Kidney capillary endothelial cell (primary cell): Measurements from ENCODE around the gene HID1.
A peak's percentile ranks its signal among the peaks of the same experiment; 100 is the strongest.

Source experiments
- DNase-seq: peaks from one replicate; pipeline ENCODE4 v3.0.0-alpha.2; 2018; ENCODE audit warnings: low spot score

Gene HID1

DNA sequence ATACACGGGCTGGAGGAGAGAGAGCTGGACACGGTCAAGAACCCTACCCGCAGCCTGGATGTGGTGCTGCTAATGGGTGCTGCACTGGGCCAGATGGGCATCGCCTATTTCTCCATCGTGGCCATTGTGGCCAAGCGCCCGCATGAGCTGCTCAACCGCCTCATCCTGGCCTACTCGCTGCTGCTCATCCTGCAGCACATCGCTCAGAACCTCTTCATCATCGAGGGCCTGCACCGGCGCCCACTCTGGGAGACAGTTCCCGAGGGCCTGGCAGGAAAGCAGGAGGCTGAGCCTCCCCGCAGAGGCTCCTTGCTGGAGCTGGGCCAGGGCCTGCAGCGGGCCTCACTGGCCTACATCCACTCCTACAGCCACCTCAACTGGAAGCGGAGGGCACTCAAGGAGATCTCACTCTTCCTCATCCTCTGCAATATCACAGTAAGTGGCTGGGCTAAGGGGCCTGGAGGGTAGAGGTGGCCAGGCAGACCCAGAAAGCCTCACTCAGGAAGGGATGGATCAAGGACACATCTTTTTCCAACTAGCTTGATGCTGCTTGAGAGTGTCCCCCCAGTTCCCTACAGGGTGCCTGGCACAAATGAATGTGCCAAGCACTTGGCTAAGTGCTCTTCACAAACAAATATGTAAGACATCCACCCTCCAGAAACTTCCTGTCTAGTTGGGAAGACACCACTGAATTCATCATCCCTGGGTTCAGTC is 25.4 kb downstream of the HID1 start:
- no peak for DNase-seq

DNA sequence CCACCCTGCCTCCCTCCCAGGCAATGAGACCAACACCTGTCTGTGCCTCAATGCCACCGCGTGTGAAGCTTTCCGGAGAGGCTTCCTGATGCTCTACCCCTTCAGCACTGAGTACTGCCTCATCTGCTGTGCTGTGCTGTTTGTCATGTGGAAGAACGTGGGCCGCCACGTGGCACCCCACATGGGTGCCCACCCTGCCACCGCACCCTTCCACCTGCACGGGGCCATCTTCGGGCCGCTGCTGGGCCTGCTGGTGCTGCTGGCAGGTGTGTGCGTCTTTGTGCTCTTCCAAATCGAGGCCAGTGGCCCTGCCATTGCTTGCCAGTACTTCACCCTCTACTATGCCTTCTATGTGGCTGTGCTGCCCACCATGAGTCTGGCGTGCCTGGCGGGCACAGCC is 25.9 kb downstream of the HID1 start:
- DNase-seq, result no peak

GRCh38 chr17:74945543-74945942 is 27.0 kb downstream of the HID1 start:
- DNase-seq, result no peak

DNA sequence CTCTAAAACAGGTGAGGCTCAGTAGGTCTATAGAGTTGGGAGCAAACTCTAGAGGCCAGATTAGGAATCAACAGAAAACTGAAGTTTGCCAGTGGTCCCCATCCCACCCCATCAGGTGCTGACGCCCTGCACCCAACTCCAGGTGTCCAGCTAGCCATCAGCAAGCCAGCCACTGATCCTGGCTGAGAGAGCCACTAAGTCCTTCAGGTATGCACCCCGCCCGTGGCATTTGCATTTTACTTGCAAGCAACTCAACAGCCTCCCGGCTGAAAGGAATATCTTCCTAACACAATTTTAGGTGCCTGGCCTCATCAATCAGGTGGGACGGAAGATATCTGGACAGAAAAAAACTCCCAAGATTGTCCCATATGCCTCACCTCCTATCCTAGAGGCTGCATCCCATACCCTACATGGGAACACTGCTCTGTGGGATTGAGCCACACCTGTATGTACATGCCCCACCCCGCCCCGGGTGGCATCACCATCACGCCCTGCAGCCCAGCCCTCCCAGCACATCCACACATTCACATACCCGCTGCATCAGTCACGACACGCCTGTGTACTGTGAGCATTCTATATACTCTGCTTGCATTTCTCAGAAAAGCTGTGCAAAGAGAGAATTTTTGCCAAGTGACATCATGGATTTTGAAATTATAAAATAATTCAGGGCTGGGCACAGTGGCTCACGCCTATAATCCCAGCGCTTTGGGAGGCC is 28.6 kb downstream of the HID1 start:
- no peak for DNase-seq

- no peak for DNase-seq
Measured at GRCh38 chr17:74941128-74941725, 31.3 kb downstream of the HID1 start.

DNA sequence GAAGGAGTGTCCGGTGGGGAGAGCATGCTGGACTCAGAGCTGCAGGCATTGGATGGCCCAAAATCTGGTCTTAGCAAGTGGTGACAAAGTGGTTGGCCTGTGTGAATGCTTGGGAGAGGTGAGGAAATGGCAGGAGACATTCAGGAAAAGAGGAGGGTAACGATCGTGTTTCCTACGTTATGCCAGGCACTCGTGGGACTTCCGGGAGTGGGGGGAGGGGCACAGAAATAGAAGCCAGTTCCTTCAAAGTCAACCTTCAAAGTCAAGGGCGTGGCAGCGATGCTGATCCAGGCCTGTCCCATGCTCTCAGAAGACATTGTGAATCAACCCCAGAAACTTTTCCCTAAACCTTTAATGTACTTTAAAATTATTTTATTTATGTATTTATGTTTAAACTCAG is 33.0 kb downstream of the HID1 start:
- no peak for DNase-seq

DNA sequence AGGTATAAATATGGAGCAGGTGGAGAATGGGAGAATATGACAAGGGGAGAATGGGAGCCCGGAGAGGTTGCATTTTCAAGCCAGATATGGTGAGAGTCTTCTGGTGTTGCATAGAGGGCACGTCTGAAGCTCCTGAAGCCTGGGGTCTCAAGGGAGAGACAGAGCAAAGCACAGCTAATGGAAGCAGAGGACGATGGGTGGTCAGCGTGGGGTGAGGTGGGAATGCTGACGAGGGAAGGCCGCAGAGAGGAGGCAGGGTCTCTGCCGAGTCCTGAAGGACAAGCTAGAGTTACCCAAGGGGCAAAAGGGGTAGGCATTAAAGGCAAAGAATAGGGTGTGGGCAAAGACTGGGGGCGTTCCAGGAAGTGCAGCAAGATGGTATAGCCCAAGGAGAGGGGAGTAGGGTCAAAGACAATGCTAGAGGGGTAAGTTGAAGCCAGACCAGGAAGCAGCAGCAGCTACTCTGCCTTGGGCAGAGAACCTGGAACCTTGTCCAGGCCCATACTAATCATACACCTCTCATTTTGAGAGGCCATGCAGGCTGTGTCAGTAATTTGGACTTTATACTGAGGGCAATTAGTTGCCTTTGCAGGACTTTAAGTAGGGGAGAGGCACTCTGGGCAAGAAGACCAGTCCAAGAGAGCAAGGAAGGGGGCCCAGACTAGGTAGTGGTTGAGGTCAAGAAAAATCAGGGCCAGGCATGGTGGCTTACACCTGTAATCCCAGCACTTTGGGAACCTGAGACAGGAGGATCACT is 34.2 kb downstream of the HID1 start:
- DNase-seq, result no peak

- no peak for DNase-seq
Measured at GRCh38 chr17:74937064-74938051, 35.2 kb downstream of the HID1 start.

GRCh38 chr17:74936470-74936799 is 36.1 kb downstream of the HID1 start:
- DNase-seq, result no peak

GRCh38 chr17:74935585-74936469 is 36.7 kb downstream of the HID1 start, which contains the start of gene OTOP3:
Gene OTOP3, plus strand, starts transcription at chr17:74935898. Its CDS starts 24 bp downstream, at chr17:74935922.
- DNase-seq, result no peak

GRCh38 chr17:74935048-74935447 is 37.5 kb downstream of the HID1 start:
- no peak for DNase-seq

- no peak for DNase-seq
Measured at GRCh38 chr17:74930535-74931036, 42.0 kb downstream of the HID1 start.

DNA sequence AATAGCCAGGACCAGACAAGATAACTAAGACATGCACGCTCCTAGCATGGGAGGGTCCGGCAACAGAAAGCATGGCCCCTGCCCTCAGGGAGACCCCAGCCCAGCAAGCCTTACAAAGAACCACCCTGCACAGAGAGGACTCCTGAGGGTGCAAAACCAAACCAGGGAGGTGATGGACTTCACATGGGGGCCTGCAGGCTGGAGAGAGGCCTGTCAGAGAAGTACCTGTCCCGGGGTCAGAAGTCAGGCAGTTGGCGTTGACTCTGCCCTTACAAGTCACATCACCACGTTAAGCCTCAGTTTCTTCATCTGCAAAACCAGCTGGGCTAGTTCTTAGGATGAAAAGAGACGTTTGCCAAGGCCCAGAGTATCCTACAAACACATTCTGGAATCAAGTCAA is 43.8 kb downstream of the HID1 start:
- DNase-seq, result no peak

- DNase-seq, result no peak
Measured at GRCh38 chr17:74925242-74925641, 47.3 kb downstream of the HID1 start.

GRCh38 chr17:74924250-74924948 is 48.2 kb downstream of the HID1 start, which contains the start of gene OTOP2:
Gene OTOP2, plus strand, starts transcription at chr17:74924273. Its CDS starts 360 bp downstream, at chr17:74924633.
- no peak for DNase-seq

GRCh38 chr17:74923538-74924249 is 48.9 kb downstream of the HID1 start:
- DNase-seq, result peak; percentile 45

DNA sequence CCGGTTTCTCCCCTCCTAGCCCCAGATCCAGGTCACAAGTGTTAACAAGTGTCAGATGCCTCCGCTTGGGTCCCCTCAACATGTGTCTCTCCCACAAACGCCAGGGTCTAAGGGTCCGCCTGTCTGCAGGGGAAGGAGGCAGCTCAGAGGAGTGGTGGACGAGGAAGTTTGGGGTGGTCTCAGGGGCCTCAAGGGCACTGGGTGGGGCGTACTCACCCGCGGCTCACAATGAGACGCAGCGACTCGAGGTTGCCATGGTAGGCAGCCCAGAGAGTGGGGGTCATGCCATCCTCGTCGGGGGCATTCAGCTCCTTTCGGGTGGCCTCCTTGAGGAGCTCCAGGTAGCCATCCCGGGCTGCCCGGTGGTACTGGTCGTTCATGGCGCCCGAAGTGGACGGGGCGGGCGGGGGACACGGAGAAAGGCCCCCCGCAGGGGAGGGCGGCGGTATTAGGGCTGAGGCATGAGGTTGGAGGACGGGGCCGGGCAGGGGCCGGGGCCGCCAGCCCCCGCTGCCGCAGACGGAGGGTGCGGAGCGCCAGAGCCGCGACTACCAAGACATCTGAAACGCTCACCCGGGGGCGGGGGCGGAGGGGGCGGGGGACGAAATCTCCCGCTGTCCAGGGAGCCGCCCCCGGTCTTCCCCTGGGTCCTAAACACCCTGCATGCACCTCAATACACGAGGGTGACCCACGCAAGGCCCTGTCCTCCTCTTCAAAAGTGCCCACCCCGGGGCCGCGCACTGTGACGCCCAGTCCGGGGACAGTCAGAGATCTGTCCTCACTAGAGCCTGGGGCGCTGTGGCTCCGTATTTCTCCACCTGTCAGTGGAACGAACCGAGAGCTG is 49.6 kb downstream of the HID1 start, which contains the start of gene USH1G:
TSS of gene USH1G (minus strand) at position 562 of the 844 bp plus-strand sequence. CDS start at position 380, 182 bp downstream.
- DNase-seq, result no peak

DNA sequence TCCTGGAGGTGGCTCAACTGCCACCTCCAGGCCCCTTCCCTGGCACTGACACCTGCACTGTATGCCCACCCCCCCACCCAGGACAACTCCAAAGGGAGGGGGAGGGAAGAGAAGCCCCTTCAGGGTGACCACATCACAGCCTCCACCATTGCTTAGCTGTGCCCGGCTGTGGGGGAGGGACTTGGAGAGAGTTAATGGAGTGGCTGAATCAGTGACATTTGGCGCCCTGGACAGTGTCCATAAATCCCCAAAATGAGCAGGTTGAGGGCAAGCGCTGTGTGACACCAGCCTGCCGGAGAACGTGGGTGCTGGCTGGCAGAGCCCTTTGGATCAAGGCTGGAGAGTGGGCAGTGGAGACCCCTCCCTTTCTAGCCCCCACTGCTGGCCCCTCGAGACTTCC is 50.4 kb downstream of the HID1 start:
- DNase-seq, result no peak
